SU-DHL-6 (cell line): ENCODE data around the gene MAG.

Source experiments
- CTCF ChIP-seq: fragments of 200-600 bp; sonication (generic); IDR thresholded peaks from one replicate; pipeline ENCODE4 v1.5.1; 2017; ENCODE audit warnings: antibody characterized with exemption, mild to moderate bottlenecking, low read length, moderate library complexity; ENCODE audit not compliant: insufficient read depth, poor library complexity, severe bottlenecking
- EZH2phosphoT487 ChIP-seq: fragments of 200-600 bp; sonication (generic), shearing (Covaris generic); conservative IDR thresholded peaks from 2 replicates; pipeline ENCODE4 v1.6.1; 2018; ENCODE audit warnings: mild to moderate bottlenecking, antibody characterized with exemption, low read length, moderate library complexity, mixed read lengths

DNA sequence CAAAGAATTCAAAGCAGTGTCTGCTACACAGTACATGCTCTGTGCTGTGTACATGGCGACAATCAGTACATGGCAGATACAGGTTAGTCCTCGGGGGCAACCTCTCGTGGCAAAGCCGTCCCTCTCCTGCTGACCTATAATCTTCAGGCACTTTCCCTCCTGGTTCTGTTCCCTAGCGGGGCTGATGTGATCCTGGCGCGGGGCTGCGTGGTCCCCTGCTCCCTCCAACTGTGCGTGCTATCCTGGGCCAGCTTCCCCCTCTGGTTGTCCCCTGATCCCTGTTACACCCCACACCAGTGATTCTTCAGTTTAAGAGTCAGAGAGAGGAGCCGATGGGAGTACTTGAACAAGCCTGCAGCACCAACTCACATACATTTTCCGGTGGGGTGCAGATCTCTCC, 12.1 kb downstream of the MAG start:
- TF ChIP-seq CTCF: no peak
- TF ChIP-seq EZH2phosphoT487: no peak
